NCI-H82 treated with DMSO at 0.1 percent for 48 hours (cell line): ENCODE results near the gene ZNF444.
"Not testable (repeated sequence)": the region's sequence is repeated elsewhere in the genome, so short reads cannot be mapped to it uniquely, and the experiment has no call there.

Source experiments
- DNase-seq: peaks from one replicate; lab custom pipeline; 2025; ENCODE audit not compliant: unreplicated experiment; lab: John Stamatoyannopoulos, UW

Gene ZNF444

GRCh38 chr19:56140583-56141416, at the start of gene ZNF444:
Gene ZNF444 (plus strand): TSS chr19:56141287. CDS start chr19:56146912, 5,625 bp downstream.
- peak; percentile 100 for DNase-seq

GRCh38 chr19:56091751-56092546, 49.1 kb upstream of the ZNF444 start:
- no peak for DNase-seq

- DNase-seq = no peak
These were observed 48.1 kb upstream of the ZNF444 start for GRCh38 chr19:56092685-56093631.

GRCh38 chr19:56094449-56094848, 46.6 kb upstream of the ZNF444 start:
- DNase-seq = no peak

- DNase-seq = no peak
These were observed 44.4 kb upstream of the ZNF444 start for GRCh38 chr19:56096665-56097064.

GRCh38 chr19:56097306-56097705, 43.8 kb upstream of the ZNF444 start:
- no peak for DNase-seq

- DNase-seq = no peak
These were observed 43.3 kb upstream of the ZNF444 start for GRCh38 chr19:56097776-56098175.

- not testable (repeated sequence) for DNase-seq
These were observed 42.9 kb upstream of the ZNF444 start for GRCh38 chr19:56098237-56098636.

GRCh38 chr19:56098731-56099568, 42.1 kb upstream of the ZNF444 start:
- no peak for DNase-seq

- no peak for DNase-seq
These were observed 41.2 kb upstream of the ZNF444 start for GRCh38 chr19:56099638-56100539.

- DNase-seq = no peak
These were observed 40.0 kb upstream of the ZNF444 start for GRCh38 chr19:56101095-56101494.

- DNase-seq = no peak
These were observed 39.1 kb upstream of the ZNF444 start for GRCh38 chr19:56101746-56102535.

- no peak for DNase-seq
These were observed 38.0 kb upstream of the ZNF444 start for GRCh38 chr19:56103027-56103614.

GRCh38 chr19:56104423-56104822, 36.7 kb upstream of the ZNF444 start:
- no peak for DNase-seq

GRCh38 chr19:56105090-56105701, 35.9 kb upstream of the ZNF444 start:
- no peak for DNase-seq

GRCh38 chr19:56105831-56106396, 35.2 kb upstream of the ZNF444 start:
- DNase-seq = not testable (repeated sequence)

GRCh38 chr19:56106397-56106849, 34.7 kb upstream of the ZNF444 start:
- no peak for DNase-seq
